MCF 10A (cell line): ENCODE data around the gene TCF25. TPM values are rescaled to one million over a fixed set of nuclear protein-coding genes. Genes with fewer than 3 reads are reported as not detected.

Source experiments
- BruUV-seq: library from RNA; stranded (reverse); fragments of 400-500 nt; replicated peaks from 2 replicates; lab custom pipeline; 2021; lab: Mats Ljungman, UMichigan
- CTCF ChIA-PET: fragments of 300-600 bp; sonication (Branson Sonifier 250); formaldehyde crosslinking; extraction: SDS; loops from one replicate; lab custom pipeline; 2021; ENCODE audit warnings: antibody characterized with exemption, inconsistent platforms; lab: Yijun Ruan, JAX
- POLR2A ChIA-PET: fragments of 300-600, 350-650 bp; sonication (Branson Sonifier 250); formaldehyde crosslinking; extraction: SDS; loops from one replicate; lab custom pipeline; 2020; ENCODE audit warnings: antibody characterized with exemption, inconsistent platforms; lab: Yijun Ruan, JAX
- DNase-seq: peaks from one replicate; pipeline ENCODE4 v3.0.0-alpha.2; 2018; ENCODE audit not compliant: unreplicated experiment
- H3K27ac Mint-ChIP-seq: one replicate; pipeline ENCODE4 v1.8.0; 2022; ENCODE audit warnings: mild to moderate bottlenecking, low read depth, mixed read lengths; ENCODE audit not compliant: unreplicated experiment
- H3K27me3 Mint-ChIP-seq: one replicate; pipeline ENCODE4 v1.8.0; 2022; ENCODE audit warnings: mixed read lengths; ENCODE audit not compliant: insufficient read depth, unreplicated experiment
- H3K36me3 Mint-ChIP-seq: one replicate; pipeline ENCODE4 v1.8.0; 2022; ENCODE audit warnings: mild to moderate bottlenecking, moderate library complexity, mixed read lengths; ENCODE audit not compliant: insufficient read depth, unreplicated experiment
- H3K4me1 Mint-ChIP-seq: one replicate; pipeline ENCODE4 v1.8.0; 2022; ENCODE audit warnings: mixed read lengths; ENCODE audit not compliant: insufficient read depth, unreplicated experiment
- H3K4me3 Mint-ChIP-seq: one replicate; pipeline ENCODE4 v1.8.0; 2022; ENCODE audit warnings: mild to moderate bottlenecking, moderate library complexity, mixed read lengths; ENCODE audit not compliant: unreplicated experiment
- H3K9me3 Mint-ChIP-seq: one replicate; pipeline ENCODE4 v1.8.0; 2022; ENCODE audit warnings: mixed read lengths; ENCODE audit not compliant: unreplicated experiment
- intact Hi-C: fragments of 100-400 bp; cut with micrococcal nuclease; formaldehyde crosslinking; loops from 2 replicates; pipeline ENCODE4 v1.14.1; 2022
- total RNA-seq: library from RNA; stranded (reverse); gene quantifications from 2 replicates; pipeline ENCODE4 v1.2.3, GENCODE V29; 2022
- TF ChIP-seq, protein P1 (sequence below): fragments of 200-600 bp; IDR thresholded peaks from one replicate; pipeline ENCODE4 v1.8.0; 2022; ENCODE audit warnings: antibody characterized with exemption, mild to moderate bottlenecking; ENCODE audit not compliant: unreplicated experiment

The TCF25 gene
- total RNA-seq, 1 experiment from 2014 or later = 239 TPM

DNA sequence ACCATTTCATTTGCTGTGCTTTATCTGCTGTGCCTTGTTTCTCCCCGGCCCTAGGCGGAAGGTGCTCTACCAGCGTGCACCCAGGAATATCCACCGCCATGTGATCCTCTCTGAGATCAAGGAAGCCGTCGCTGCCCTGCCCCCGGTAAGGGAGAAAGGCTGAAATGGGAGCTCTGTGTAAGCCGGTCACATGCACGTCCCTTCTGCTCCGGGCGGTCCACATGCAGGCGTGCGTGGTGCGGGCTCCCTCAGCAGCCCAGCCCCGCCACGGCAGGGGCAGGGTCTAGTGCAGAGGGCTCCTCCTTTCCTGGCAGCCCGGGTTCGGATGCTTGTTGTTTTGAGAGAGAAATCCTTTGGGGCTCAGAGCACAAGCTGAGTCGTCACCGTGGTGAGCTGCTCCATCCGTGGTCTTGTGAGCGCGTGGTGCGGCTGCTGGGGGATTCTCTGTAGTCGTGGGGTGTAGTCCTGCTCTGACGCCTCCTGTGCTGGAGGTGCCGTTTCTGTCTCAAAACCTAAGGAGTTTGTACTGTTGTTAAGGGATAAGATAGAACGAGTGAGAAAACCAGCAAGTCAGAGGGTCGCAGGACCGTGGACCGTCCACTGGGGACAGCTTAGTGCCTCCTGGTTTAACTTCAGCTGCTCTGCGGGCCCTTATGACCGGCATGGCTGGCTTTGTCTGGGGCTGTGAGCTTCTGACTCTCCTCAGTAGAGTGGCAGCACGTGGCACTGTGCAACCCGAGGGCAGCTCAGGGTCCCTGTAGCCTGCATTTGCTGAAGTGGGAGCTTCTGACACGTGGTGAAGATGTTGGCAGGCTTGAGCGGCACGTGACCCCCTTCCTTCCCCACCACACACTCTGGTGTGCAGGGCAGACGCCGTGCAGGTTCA is 33.0 kb downstream of the TCF25 start:
- TF ChIP-seq, protein P1, sequence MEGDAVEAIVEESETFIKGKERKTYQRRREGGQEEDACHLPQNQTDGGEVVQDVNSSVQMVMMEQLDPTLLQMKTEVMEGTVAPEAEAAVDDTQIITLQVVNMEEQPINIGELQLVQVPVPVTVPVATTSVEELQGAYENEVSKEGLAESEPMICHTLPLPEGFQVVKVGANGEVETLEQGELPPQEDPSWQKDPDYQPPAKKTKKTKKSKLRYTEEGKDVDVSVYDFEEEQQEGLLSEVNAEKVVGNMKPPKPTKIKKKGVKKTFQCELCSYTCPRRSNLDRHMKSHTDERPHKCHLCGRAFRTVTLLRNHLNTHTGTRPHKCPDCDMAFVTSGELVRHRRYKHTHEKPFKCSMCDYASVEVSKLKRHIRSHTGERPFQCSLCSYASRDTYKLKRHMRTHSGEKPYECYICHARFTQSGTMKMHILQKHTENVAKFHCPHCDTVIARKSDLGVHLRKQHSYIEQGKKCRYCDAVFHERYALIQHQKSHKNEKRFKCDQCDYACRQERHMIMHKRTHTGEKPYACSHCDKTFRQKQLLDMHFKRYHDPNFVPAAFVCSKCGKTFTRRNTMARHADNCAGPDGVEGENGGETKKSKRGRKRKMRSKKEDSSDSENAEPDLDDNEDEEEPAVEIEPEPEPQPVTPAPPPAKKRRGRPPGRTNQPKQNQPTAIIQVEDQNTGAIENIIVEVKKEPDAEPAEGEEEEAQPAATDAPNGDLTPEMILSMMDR = no peak
- H3K27ac Mint-ChIP-seq = no peak overlapping the region
- H3K9me3 Mint-ChIP-seq = no peaks in the 10 kb centered on the region
- no peak for DNase-seq
- ChIA-PET CTCF (no interaction called here), POLR2A (interaction anchor here (2.4 kb wide), 1 partner anchor 16 kb away, joined by 8 read pairs; no protein-coding TSS in a partner anchor)
- no peaks in the 10 kb centered on the region for H3K27me3 Mint-ChIP-seq
- no peak overlapping the region for H3K4me3 Mint-ChIP-seq
- intact Hi-C loops = no loop called here
- H3K4me1 Mint-ChIP-seq = no peaks in the 10 kb centered on the region
- no TSS peak for BruUV-seq
- peaks cover 70% of the 10 kb centered on the region for H3K36me3 Mint-ChIP-seq

DNA sequence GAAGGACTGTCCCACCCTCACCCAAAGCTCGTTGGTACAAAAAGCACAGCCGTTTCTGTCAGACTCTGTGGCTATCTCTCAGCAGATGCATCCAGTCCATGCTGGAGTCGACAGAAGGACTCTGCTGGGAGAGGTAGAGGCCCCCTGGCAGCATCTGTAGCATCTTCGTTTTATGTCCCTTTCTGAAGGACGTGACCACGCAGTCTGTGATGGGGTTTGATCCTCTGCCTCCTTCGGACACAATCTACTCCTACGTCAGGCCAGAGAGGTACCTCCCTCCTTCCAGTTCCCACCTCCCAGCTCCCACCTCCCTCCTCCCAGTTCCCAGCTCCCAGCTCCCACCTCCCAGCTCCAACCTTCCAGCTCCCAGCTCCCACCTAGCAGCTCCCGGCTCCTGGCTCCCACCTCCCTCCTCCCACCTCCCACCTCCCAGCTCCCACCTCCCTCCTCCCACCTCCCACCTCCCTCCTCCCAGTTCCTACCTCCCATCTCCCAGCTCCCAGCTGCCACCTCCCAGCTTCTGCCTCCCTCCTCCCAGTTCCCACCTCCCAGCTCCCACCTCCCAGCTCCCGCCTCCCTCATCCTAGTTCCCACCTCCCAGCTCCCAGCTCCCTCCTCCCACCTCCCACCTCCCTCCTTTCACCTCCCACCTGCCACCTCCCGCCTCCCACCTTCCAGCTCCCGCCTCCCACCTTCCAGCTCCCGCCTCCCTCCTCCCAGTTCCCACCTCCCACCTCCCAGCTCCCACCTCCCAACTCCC is 33.8 kb downstream of the TCF25 start:
- BruUV-seq = no TSS peak
- TF ChIP-seq, protein P1 = no peak
- H3K27me3 Mint-ChIP-seq = no peaks in the 10 kb centered on the region
- H3K27ac Mint-ChIP-seq = no peak overlapping the region
- no peak overlapping the region for H3K4me3 Mint-ChIP-seq
- no peaks in the 10 kb centered on the region for H3K9me3 Mint-ChIP-seq
- no peaks in the 10 kb centered on the region for H3K4me1 Mint-ChIP-seq
- intact Hi-C loops = no loop called here
- ChIA-PET CTCF (interaction anchor here (0.6 kb wide), 1 partner anchor 1162 kb away, joined by 3 read pairs; no protein-coding TSS in a partner anchor), POLR2A (interaction anchor here (2.4 kb wide), 1 partner anchor 15 kb away, joined by 8 read pairs; no protein-coding TSS in a partner anchor)
- no peak for DNase-seq
- peaks cover 78% of the 10 kb centered on the region for H3K36me3 Mint-ChIP-seq

DNA sequence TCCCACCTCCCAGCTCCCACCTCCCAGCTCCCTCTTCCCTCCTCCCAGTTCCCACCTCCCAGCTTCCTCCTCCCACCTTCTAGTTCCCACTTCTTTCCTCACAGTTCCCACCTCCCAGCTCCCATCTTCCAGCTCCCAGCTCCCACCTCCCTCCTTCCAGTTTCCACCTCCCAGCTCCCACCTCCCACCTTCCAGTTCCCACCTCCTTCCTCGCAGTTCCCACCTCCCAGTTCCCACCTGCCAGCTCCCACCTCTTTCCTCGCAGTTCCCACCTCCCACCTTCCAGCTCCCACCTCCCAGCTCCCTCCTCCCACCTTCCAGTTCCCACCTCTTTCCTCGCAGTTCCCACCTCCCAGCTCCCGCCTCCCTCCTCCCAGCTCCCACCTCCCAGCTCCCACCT is 34.8 kb downstream of the TCF25 start:
- TF ChIP-seq, protein P1 = no peak
- Mint-ChIP-seq H3K4me1 (no peaks in the 10 kb centered on the region), H3K4me3 (no peak overlapping the region), H3K36me3 (peaks cover 84% of the 10 kb centered on the region), H3K27me3 (no peaks in the 10 kb centered on the region), H3K9me3 (no peaks in the 10 kb centered on the region), H3K27ac (no peak overlapping the region)
- DNase-seq = no peak
- BruUV-seq = no TSS peak
- CTCF ChIA-PET = interaction anchor here (0.6 to 0.8 kb wide), 3 partner anchors 33 to 1163 kb away, joined by 3 to 4 read pairs (median 4); no protein-coding TSS in a partner anchor
- intact Hi-C loops = no loop called here
- POLR2A ChIA-PET = interaction anchor here (1.2 to 2.4 kb wide), 2 partner anchors 10 to 14 kb away, joined by 5 to 8 read pairs; partner anchors contain the start of gene MC1R
